Stimulated activated CD8-positive, alpha-beta memory T cell treated with anti-CD3 and anti-CD28 coated beads, Interleukin-4, amount 100 ng/mL, for 24 hours (primary cell): ENCODE data around the gene PNKP.

ENCODE experiments used
- DNase-seq: peaks from one replicate; pipeline ENCODE4 v3.0.0-alpha.2; 2020; ENCODE audit warnings: low read depth

Gene PNKP

DNA sequence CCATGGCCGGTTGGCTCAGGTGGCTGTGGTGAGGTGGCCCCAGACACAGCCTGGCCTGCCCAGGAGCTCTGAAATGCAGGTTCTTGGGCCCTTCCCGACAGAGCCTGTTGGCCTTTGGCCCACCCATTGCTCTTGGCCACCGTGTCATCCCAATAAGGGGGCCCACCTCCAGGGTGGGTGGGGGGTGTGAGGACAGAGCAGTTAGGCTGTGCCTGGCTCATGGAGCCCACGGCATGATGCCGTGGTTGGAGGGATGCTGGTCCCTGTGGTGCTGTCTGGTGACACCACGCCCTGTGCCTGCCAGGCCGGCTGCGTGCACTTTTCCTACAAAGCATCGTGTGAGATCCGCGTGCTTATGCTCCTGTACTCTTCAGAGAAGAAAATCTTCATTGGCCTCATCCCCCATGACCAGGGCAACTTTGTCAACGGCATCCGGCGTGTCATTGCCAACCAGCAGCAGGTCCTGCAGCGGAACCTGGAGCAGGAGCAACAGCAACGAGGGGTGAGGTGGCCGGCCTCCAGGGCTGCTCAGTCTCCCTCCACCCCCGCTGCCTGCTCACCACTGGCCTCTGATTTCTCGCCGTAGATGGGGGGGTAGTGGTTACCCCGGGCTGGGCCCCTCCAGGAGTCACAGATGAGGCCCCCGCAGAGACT lies 7.6 kb downstream of the PNKP start:
- DNase-seq, result no peak

DNA sequence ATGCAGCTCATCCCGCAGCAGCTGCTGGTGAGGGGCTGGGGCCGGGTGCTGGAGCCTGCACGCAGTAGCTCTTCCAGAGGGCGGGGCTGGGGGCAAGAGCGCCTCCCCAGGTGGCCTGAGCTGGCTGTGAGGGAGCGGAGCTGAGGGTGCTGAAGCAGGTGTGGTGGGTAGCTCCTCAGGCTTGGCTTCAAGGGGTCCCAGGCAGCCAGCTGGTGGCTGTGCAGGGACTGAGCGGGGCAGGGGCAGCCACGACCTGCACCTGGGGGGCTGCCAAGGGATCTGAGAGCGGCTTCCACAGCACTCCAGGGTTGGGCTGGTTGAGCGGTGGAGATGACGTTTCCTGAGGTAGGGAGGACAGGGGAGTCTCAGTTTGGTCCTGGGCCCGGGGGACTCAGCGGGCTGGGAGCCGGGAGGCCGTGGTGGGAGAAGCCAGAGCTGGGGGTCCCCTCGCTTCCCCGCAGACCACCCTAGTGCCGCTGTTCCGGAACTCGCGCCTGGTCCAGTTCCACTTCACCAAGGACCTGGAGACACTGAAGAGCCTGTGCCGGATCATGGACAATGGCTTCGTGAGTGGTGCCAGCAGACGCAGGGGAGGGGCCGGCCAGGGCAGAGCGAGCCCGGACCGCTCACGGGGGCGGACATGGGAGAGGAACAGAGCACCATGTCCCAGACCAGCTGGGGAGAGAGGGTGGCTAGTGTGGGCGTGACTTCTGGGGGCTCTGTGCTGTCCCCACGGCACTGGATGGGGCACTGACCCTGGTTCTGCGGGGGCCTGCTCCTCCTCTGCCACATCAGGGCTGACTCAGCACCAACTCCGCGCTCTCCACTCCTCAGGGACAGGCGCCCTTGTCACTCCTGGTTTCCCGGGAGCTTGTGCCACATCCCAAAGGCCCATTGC lies 9.0 kb downstream of the PNKP start:
- no peak for DNase-seq

DNA sequence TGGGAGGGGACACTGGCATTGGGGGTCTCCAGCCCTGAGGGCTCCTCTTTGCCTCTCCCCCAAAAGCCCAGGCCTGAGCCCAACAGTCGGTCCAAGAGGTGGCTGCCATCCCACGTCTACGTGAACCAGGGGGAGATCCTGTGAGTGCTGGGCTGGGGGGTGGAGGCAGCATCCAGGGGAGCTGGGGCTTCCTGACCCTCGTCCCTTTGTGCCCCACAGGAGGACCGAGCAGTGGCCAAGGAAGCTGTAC lies 9.6 kb downstream of the PNKP start:
- DNase-seq, result no peak

DNA sequence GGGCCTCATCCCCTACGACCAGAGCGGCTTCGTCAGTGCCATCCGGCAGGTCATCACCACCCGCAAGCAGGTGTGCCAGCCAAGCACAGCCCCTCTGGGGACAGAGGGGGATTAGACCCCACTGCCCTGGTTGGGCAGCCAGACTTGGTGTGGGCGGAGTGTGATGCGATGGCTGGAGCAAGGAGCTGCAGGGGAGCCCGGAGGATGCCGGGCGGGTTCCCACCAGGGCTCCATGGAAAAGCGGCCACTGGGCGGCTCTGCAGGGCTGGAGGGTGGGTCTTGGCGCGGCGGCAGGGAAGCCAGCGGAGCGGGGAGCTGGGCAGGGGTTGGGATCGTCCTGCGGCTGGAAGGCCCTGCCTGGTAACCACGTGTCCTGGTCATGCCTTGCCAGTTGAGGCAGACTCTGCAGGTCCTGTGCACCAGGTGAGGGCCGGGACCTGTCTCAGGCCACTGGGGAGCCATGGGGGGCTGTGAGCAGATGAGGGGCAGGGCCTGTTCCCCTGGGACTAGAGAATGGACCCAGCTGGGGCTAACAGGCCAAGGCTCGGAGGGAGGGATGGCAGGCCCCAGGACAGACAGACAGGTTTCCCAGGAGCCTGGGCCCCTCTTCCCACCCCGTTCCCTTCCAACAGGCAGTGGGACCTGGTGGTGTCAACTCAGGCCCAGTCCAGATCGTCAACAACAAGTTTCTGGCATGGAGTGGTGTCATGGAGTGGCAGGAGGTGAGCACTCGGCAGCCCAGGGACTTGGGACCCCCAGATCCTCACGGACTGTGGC lies 10.1 kb downstream of the PNKP start:
- DNase-seq, result no peak

DNA sequence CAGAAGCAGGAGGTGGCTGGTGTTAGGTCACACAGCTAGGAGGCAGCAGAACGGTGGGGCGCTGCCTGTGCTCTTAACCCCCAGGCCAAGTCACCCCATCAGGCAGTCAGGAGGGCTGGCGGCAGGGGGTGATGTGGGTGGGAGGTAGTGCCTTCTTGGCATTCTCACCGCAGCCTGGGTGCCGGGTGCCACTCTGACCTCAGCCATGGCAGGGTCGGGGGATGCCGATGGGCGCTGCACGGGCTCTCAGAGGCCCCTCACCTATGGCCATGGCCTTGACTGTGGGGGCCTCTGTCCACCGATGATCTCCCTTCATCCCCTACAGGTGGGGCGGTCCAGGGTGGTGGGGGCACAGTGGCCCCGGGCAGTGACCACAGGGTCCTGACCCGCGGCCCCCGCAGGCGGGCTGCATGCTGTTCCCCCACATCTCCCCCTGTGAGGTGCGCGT lies 10.8 kb downstream of the PNKP start:
- no peak for DNase-seq

DNA sequence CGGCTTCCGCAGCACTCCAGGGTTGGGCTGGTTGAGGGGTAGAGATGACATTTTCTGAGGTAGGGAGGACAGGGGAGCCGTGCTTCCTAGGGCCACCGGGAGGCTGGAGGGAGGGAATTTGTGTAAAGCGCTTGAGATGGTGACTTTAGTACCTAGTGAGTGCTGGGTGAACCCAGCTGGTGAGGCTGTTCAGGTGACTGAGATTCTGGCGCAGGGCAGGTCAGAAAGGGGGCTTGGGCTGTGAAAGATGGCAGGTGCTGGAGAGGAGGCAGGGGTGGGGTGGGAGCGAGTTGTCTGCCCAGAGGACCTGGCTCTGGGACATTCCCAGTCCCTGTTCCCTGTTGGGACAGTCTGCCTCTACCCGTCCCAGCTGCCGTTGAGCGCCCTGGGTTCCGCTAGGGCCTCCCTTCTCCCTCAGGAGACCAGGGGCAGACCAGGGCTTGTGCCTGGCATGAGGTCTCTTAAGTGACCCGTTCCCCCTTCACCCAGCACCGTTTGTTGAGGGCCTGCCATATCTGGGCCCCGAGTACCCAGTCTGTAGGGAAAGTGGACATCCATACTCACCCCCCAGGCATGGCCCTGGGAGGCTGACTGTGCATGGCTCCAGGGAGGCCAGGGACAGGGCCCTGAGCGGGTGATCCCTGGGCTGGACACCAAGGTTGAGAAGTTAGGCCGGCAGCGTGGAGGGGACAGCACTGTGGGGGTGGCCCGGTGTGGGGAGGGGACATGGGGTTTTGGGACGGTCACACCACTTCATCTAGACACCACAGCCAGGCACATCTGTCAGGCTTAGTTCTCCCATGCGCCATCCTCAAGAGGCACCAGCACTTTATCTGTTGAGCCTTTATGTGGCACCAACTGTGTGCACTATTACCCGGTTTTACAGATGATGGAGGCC lies 11.5 kb downstream of the PNKP start:
- no peak for DNase-seq

DNA sequence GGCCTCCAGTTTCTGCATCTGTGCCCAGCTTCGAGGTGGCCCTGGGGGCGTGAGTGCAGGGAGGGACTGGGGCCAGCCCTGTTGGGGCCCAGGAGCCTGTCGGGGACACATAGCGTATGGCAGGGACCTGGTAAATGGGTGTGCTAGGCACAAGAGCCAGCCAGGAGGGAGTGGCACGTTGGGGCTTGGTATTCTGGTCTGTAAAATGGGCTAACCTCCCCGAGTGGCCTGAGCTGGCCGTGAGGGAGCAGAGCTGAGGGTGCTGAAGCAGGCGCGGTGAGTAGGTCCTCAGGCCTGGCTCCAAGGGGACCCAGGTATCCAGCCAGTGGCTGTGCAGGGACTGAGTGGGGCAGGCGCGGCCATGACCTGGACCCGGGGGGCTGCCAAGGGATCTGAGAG lies 12.1 kb downstream of the PNKP start:
- no peak for DNase-seq

DNA sequence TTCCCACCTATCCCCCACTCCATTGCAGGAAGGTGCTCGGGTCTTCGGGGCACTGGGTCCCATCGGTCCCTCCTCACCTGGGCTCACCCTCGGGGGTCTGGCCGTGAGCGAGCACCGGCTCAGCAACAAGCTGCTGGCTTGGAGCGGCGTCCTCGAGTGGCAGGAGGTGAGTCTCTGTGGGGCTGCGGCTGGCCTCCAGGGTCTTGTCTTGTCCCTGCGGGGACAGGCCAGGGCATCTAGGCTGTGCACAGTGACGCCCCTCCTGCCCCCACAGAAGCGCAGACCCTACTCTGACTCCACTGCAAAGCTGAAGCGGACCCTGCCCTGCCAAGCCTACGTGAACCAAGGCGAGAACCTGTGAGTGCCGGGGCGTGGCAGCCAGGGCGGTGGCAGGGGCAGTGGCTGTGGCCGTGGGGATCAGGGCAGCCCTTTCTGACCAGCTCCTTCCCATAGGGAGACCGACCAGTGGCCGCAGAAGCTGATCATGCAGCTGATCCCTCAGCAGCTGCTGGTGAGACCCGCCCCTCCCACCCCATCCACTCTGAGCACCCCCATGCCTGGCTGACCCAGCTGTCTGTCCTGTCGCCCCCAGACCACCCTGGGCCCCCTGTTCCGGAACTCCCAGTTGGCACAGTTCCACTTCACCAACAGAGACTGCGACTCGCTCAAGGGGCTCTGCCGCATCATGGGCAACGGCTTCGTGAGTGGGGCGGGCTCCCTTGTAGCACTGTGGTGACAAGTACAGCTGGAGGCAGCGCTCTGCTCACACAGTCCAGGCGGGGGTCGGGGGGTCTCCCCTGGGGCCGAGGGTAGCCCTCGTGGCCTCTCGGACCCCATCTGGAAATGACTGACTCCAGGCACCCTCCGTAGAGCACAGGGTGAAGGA lies 12.8 kb downstream of the PNKP start:
- DNase-seq, result no peak

DNA sequence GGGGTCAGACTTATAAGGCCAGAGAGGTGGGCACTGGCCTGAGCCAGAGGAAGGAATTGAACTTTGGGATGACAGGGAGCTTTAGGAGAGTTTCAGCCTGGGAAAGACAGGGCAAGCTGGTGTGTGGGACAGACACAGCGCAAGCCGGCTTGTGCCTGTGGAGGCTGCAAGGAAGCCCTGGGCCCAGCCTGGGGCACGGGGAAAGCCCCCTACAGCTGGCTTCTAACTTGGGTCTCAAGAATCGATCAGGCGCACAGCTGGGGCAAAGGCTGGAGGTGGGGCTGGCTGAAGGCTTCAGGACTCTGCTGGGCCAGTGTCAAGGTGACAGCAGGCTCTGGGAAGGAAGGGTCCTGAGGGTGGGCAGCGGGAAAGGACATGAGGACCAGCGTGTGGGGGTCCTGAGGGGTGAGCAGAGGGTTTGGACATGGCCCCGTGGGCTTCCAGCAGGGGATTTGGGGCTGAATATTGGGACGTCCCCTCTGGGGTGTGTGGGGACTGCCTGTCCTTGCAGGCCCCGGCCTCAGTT lies 13.5 kb downstream of the PNKP start:
- no peak for DNase-seq

DNA sequence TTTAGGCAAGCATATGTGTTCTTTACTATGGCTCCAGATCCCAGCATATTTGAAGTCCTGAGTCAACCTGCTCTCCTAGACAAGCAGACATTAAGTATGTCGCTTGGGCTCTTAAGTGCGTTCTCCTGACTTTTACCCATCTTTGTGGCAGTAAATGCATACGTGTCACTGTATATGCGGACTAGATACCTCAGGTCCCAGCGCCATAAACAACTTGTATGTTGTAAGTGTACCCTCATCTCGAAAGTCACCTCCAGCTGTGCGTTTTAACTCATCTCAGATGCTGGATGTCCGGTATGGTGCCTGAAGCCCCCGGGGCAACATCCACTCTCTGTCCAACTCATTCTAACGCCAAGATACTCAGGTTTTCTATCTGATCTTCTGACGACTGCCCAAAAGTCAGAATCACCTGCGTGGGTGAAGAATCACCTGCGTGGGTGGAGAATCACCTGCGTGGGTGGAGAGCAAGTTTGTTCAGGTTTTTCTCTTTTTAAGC lies 14.7 kb downstream of the PNKP start:
- DNase-seq, result no peak

DNA sequence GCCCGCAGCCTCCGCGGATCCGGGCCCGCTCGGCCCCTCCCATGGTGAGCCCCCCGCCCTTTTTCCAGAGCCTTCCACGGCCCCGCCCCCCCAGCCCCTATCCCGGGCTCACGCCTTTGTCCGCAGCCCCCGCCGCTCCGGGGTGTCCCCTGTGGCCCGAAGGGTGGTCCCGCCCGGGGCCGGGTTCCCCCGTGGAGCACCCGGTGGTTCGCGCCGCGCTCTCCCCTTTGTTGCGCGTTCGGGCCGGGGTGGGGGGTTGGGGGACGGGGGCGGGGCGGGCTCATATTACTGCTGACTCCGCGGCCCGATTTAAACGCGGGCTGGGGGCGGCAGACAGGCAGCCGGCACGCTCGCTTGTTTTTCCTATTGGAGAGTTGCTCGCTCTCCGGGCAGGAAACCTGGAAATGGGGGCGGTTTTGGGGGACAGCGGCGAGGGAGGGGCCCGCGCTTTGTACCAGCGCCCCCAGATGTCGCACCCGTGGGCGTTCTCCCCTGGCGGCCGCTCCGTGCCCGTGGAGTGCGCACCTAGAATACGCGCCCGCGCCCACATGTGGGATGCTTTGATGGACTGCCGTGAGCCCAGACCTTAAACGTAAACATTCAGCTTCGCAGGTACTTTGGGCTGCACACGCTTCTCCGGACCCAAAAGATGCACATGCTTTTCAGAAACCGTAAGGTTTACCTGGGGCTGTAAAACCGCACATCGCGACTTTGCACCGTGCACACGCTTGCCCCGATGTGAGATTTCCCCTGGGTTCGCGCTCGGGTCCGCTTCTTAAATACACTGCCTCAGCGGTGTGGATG lies 15.7 kb downstream of the PNKP start:
- no peak for DNase-seq

DNA sequence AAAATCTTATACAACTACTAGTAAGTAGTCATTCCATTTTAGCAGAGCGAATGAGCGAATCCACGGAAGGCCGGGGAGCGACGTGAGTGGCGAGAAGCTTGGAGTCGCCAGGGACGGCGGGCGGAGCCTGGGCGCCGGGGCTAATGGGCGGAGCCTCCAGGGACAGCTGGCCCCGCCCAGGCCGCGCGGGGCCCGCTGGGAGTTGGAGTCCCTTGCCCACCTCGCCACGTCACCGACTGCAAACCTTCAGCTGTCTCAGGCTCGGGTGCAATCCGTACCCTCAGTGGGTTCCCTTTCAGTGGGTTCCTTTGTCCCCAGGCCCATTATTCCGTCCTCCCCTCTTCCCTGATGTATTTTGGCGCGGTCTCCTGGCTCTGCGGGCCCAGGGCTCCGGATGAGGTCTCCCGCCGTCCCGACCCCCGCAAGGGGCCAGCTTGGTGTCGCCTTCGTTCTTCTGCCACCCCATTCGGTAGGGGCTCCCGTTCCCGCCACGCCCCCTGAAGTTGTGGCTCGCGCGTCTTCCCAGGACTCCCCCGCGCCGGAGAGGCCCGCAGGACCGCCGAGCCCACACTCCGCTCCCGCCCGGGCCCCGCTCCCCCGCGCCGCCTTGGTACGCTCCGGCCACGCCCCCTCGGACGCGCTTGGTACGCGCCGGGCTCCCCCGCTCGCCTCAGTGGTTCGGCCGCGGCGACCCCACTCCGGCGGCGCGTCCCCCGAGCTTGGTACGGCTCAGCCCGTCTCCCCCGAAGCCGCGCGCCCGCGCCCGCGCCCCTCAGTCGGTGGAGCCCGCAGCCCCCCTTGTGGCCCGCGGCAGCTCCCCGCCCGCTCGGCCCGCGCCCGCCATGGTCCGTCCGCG lies 16.7 kb downstream of the PNKP start, which contains the start of gene PTOV1:
PTOV1 (plus strand) TSS at position 673 of the 856 bp plus-strand sequence.
- DNase-seq, result peak; percentile 79

DNA sequence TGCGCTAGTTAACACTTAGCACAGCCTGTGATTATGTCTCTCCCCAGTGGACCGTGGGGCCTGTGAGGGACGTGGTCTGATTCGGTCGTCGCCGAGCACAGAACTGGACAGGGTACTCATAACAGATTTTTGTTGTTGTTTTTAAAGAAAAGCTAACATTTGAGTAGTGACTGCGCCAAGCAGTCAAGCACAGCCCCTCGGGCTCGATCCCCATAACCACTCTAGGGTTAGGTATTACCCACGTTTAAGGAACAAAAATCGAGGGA lies 17.2 kb downstream of the PNKP start:
- DNase-seq, result no peak

DNA sequence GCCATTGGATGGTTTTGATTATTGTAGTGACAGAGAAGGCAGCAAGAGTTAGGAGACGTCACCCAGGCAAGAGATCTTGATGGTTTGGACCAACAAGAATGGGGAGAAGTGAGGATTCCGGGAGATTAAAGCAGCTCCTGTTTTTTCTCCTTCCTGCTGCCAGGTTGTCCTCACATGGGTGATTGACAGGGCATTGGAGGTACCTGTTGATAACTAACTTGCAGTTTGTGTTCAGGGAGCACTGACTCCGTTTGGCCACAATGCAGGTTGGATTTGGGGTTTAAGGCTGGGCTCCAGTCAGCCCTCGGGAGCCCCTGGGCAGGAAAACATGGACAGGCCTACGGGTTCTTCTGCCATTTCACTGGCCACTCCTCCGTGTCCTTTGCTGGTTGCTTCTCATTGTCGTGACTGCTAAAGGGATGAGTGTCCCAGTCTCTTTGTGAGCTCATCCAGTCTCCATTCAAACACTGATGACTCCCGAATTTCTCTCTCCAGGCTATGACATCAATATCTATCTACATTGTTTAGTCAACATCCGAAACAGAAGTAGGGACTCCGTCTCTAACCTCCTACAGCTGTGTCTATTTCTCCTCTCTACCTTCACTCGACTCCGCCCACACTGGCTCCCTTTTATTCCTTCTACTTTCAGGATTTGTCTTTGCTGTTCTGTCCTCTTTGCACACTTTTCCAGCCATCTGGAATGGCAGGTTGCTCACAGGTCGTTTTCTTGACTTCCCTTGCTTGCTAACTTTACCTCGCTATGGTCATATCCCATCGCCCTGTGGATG lies 17.7 kb downstream of the PNKP start:
- DNase-seq, result no peak

DNA sequence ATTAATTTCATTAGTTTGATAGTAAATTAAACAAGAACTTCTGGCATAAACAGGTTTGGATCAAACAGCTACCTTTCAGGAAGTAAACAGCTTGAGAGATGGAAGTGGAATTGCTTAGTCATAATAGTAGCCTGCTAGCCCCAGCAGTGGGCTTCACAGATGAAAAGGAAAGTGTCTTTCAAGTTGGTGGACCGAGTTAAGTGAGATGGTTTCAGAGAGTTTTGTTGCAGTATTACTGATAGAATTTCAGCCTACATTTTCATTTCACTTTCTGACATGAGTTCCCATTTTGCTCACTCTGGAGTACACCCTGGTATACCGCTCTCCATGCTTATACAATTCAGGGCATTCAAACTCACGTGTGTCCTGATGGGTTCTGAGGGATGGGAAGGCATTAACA lies 18.4 kb downstream of the PNKP start:
- DNase-seq, result no peak

DNA sequence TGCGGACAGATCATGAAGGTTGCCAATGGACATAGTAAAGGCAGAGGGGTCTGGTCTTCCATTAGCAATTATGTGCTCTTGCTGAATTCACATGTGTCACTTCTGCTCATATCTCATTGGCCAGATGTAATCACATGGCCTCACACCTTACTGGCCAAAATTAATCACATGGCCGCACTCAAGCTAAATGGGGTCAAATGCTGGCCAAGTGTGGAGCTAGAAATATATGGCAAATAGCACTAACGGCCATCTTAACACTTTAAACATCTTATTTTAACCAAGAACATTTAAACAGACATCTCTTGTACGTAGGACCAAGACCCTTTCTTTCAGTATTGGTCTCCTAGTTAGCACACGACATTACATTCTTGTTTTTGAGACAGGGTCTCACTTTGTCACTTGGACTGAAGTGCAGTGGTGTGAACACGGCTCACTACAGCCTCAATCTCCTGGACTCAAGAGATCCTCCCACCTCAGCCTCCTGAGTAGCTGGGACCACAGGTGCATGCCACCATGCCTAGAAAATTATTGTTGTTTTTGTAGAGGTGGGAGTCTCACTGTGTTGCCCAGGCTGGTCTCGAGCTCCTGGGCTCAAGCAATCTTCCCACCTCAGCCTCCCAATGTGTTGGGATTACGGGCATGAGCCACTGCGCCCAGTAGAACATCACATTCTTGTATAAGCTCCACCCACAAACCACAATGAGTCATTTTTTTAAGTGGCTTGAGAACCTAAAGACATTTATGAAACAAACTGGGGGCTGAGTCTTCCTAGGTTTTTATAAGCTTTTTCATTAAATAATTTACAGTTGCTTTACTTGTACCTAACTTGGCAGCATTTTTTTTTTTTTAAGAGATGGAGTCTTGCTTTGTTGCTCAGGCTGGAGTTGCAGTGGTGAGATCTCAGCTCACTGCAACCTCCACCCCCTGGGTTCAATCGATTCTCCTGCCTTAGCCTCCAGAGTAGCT lies 19.4 kb downstream of the PNKP start:
- no peak for DNase-seq

DNA sequence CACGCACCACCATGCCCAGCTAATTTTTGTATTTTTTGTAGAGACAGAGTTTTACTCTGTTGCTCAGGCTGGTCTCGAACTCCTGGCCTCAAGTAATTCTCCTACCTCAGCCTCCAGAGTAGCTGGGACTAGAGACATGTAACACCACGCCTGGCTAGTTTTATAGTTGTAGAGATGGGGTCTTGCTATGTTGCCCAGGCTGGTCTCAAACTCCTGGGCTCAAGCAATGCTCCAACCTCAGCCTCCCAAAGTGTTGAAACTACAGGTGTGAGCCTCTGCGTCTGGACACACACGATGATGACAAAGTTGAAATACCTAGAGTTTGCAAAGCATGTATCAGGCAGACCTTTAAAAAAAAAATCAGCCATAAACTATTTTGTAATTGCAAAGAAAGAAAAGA lies 21.0 kb downstream of the PNKP start:
- DNase-seq, result no peak
